ENCODE data around the gene KCNQ1. TPM values are rescaled to one million over a fixed set of nuclear protein-coding genes. Genes with fewer than 3 reads are reported as not detected.

Gene KCNQ1
- total and polyA plus RNA-seq, 2 experiments from 2014 or later, result 0.45 to 0.87 TPM

DNA sequence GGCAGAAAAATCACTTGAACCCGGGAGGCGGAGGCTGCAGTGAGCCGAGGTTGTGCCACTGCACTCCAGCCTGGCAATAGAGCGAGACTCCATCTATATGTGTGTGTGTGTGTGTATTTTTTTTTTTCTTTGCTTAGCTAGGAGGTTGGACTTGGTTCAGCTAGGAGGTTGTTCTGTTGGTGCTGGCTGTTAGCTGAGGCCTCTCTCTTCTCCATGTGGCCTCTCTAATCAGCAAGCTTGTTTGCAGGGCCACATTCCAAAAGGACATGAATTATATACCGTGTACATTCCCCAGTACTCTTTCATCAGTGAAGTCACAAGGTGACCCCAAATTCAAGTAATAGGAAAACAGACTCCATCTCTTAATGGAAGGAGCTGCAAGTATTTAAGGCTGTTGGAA is 322.3 kb downstream of the KCNQ1 start:
- no peaks in the 10 kb centered on the region; the same call in 2 of the 3 replicates for H3K36me3 Mint-ChIP-seq (ENCODE audit: low read depth)
- Histone ChIP-seq H3K4me2 (no peak overlapping the region), H3K9me2 (ENCODE audit: insufficient read depth) (peaks cover 3% of the 10 kb centered on the region; the same call in 1 of the 2 replicates), H3K27me3 (ENCODE audit: insufficient read depth) (peaks cover 60% of the 10 kb centered on the region), H3K79me2 (replicated peaks; ENCODE audit: insufficient read depth) (no peaks in the 10 kb centered on the region), H3F3A (replicated peaks; ENCODE audit: low read depth) (no peaks in the 10 kb centered on the region), H2AFZ (no peak overlapping the region), H4K20me1 (replicated peaks; ENCODE audit: insufficient read depth) (no peaks in the 10 kb centered on the region), H3K4me1 (ENCODE audit: insufficient read depth) (no peaks in the 10 kb centered on the region), H3K27ac (ENCODE audit: low read depth) (no peak overlapping the region), H3K36me3 (ENCODE audit: insufficient read depth) (no peaks in the 10 kb centered on the region), H3K4me3 (no peak overlapping the region)
- no peak overlapping the region for H3K27ac Mint-ChIP-seq
- peaks cover 4% of the 10 kb centered on the region; the same call in 1 of the 3 replicates for H3K4me1 Mint-ChIP-seq
- peaks cover 50% of the 10 kb centered on the region for H3K27me3 Mint-ChIP-seq (ENCODE audit: insufficient read depth, low read depth, poor library complexity)
- TF ChIP-seq EZH2phosphoT487 (IDR thresholded peaks at IDR 0.05; ENCODE audit: unreplicated experiment), result no peak
- no peak for TF ChIP-seq STAT1 (IDR thresholded peaks at IDR 0.05; ENCODE audit: unreplicated experiment)
- TF ChIP-seq, protein P1, sequence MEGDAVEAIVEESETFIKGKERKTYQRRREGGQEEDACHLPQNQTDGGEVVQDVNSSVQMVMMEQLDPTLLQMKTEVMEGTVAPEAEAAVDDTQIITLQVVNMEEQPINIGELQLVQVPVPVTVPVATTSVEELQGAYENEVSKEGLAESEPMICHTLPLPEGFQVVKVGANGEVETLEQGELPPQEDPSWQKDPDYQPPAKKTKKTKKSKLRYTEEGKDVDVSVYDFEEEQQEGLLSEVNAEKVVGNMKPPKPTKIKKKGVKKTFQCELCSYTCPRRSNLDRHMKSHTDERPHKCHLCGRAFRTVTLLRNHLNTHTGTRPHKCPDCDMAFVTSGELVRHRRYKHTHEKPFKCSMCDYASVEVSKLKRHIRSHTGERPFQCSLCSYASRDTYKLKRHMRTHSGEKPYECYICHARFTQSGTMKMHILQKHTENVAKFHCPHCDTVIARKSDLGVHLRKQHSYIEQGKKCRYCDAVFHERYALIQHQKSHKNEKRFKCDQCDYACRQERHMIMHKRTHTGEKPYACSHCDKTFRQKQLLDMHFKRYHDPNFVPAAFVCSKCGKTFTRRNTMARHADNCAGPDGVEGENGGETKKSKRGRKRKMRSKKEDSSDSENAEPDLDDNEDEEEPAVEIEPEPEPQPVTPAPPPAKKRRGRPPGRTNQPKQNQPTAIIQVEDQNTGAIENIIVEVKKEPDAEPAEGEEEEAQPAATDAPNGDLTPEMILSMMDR (conservative IDR thresholded peaks at IDR 0.05; ENCODE audit: low read depth in 2 of 2), result no peak
- TF ChIP-seq ZNF114 (CRISPR knock-in tag; IDR thresholded peaks at IDR 0.05), result no peak
- TF ChIP-seq NANOG (IDR thresholded peaks at IDR 0.05; ENCODE audit: borderline replicate concordance), result no peak
- no peak for TF ChIP-seq JUNB (IDR thresholded peaks at IDR 0.05; ENCODE audit: unreplicated experiment)
- TF ChIP-seq, protein P2, sequence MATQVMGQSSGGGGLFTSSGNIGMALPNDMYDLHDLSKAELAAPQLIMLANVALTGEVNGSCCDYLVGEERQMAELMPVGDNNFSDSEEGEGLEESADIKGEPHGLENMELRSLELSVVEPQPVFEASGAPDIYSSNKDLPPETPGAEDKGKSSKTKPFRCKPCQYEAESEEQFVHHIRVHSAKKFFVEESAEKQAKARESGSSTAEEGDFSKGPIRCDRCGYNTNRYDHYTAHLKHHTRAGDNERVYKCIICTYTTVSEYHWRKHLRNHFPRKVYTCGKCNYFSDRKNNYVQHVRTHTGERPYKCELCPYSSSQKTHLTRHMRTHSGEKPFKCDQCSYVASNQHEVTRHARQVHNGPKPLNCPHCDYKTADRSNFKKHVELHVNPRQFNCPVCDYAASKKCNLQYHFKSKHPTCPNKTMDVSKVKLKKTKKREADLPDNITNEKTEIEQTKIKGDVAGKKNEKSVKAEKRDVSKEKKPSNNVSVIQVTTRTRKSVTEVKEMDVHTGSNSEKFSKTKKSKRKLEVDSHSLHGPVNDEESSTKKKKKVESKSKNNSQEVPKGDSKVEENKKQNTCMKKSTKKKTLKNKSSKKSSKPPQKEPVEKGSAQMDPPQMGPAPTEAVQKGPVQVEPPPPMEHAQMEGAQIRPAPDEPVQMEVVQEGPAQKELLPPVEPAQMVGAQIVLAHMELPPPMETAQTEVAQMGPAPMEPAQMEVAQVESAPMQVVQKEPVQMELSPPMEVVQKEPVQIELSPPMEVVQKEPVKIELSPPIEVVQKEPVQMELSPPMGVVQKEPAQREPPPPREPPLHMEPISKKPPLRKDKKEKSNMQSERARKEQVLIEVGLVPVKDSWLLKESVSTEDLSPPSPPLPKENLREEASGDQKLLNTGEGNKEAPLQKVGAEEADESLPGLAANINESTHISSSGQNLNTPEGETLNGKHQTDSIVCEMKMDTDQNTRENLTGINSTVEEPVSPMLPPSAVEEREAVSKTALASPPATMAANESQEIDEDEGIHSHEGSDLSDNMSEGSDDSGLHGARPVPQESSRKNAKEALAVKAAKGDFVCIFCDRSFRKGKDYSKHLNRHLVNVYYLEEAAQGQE (IDR thresholded peaks at IDR 0.05; ENCODE audit: unreplicated experiment), result no peak
- no peak for TF ChIP-seq ETS1 (IDR thresholded peaks at IDR 0.05)
- no peak for TF ChIP-seq EZH2 (IDR thresholded peaks at IDR 0.05; ENCODE audit: low read depth, unreplicated experiment)
- TF ChIP-seq ZNF331 (CRISPR knock-in tag; IDR thresholded peaks at IDR 0.05; ENCODE audit: low read depth), result no peak
- TF ChIP-seq CREB1 (CRISPR knock-in tag; IDR thresholded peaks at IDR 0.05; ENCODE audit: low read depth), result no peak
- TF ChIP-seq, protein P3, sequence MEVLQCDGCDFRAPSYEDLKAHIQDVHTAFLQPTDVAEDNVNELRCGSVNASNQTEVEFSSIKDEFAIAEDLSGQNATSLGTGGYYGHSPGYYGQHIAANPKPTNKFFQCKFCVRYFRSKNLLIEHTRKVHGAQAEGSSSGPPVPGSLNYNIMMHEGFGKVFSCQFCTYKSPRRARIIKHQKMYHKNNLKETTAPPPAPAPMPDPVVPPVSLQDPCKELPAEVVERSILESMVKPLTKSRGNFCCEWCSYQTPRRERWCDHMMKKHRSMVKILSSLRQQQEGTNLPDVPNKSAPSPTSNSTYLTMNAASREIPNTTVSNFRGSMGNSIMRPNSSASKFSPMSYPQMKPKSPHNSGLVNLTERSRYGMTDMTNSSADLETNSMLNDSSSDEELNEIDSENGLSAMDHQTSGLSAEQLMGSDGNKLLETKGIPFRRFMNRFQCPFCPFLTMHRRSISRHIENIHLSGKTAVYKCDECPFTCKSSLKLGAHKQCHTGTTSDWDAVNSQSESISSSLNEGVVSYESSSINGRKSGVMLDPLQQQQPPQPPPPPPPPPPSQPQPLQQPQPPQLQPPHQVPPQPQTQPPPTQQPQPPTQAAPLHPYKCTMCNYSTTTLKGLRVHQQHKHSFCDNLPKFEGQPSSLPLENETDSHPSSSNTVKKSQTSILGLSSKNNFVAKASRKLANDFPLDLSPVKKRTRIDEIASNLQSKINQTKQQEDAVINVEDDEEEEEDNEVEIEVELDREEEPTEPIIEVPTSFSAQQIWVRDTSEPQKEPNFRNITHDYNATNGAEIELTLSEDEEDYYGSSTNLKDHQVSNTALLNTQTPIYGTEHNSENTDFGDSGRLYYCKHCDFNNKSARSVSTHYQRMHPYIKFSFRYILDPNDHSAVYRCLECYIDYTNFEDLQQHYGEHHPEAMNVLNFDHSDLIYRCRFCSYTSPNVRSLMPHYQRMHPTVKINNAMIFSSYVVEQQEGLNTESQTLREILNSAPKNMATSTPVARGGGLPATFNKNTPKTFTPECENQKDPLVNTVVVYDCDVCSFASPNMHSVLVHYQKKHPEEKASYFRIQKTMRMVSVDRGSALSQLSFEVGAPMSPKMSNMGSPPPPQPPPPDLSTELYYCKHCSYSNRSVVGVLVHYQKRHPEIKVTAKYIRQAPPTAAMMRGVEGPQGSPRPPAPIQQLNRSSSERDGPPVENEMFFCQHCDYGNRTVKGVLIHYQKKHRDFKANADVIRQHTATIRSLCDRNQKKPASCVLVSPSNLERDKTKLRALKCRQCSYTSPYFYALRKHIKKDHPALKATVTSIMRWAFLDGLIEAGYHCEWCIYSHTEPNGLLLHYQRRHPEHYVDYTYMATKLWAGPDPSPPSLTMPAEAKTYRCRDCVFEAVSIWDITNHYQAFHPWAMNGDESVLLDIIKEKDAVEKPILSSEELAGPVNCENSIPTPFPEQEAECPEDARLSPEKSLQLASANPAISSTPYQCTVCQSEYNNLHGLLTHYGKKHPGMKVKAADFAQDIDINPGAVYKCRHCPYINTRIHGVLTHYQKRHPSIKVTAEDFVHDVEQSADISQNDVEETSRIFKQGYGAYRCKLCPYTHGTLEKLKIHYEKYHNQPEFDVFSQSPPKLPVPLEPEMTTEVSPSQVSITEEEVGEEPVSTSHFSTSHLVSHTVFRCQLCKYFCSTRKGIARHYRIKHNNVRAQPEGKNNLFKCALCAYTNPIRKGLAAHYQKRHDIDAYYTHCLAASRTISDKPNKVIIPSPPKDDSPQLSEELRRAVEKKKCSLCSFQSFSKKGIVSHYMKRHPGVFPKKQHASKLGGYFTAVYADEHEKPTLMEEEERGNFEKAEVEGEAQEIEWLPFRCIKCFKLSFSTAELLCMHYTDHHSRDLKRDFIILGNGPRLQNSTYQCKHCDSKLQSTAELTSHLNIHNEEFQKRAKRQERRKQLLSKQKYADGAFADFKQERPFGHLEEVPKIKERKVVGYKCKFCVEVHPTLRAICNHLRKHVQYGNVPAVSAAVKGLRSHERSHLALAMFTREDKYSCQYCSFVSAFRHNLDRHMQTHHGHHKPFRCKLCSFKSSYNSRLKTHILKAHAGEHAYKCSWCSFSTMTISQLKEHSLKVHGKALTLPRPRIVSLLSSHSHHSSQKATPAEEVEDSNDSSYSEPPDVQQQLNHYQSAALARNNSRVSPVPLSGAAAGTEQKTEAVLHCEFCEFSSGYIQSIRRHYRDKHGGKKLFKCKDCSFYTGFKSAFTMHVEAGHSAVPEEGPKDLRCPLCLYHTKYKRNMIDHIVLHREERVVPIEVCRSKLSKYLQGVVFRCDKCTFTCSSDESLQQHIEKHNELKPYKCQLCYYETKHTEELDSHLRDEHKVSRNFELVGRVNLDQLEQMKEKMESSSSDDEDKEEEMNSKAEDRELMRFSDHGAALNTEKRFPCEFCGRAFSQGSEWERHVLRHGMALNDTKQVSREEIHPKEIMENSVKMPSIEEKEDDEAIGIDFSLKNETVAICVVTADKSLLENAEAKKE (CRISPR knock-in tag; IDR thresholded peaks at IDR 0.05), result no peak
- no peak for TF ChIP-seq POLR2AphosphoS5 (IDR thresholded peaks at IDR 0.05; ENCODE audit: low read depth)
- no peak overlapping the region for H3K4me3 Mint-ChIP-seq
- ATAC-seq, result no peak
- DNase-seq (ENCODE audit: low spot score), result no peak
- peaks cover 3% of the 10 kb centered on the region; the same call in 2 of the 3 replicates for H3K9me3 Mint-ChIP-seq

All from GM23338 (cell line).